Gastroesophageal sphincter (tissue), 4 donors: ENCODE results near the gene DNAJC11. TPM values are rescaled to one million over a fixed set of nuclear protein-coding genes. Genes with fewer than 3 reads are reported as not detected.

Experiments used
- ATAC-seq: fragments of 150-250 bp; one replicate; pipeline ENCODE4 v1.9.1; 2016; ENCODE audit warnings: mild to moderate bottlenecking, moderate library complexity
- H3K27ac ChIP-seq, 4 donors: fragments of 200-600 bp; sonication (generic) in 3 of 4; 1 replicate in 3 of 4; 2 replicates in 1 of 4; pipeline ENCODE4 v1.5.1; 2016 to 2019
- H3K27me3 ChIP-seq: fragments of 200-600 bp; sonication (generic); one replicate; pipeline ENCODE4 v1.5.1; 2019
- H3K36me3 ChIP-seq, 2 donors: fragments of 200-600 bp; sonication (generic); one replicate each; pipeline ENCODE4 v1.5.1; 2019; ENCODE audit warnings: control low read depth in 1 of 2
- H3K4me1 ChIP-seq, 3 donors: fragments of 200-600 bp; sonication (generic); 1 replicate in 2 of 3; 2 replicates in 1 of 3; pipeline ENCODE4 v1.5.1; 2016 to 2019; ENCODE audit warnings: control low read depth in 2 of 3
- H3K4me3 ChIP-seq, 2 donors: fragments of 200-600 bp; sonication (generic); one replicate each; pipeline ENCODE4 v1.5.1; 2019; ENCODE audit warnings: mild to moderate bottlenecking in 1 of 2, moderate library complexity in 1 of 2
- H3K9me3 ChIP-seq, 3 donors: fragments of 200-600 bp; sonication (generic); one replicate each; pipeline ENCODE4 v1.5.1; 2017 to 2019; ENCODE audit warnings: control low read depth in 2 of 3
- CTCF ChIP-seq, 4 experiments: fragments of 200-600 bp in 2 of 4; fragments of 450-650 bp in 2 of 4; sonication (generic) in 1 of 4; IDR thresholded peaks; one replicate each; pipeline ENCODE4 v1.5.1; 2017 to 2019; ENCODE audit warnings: antibody characterized with exemption in 4 of 4, mild to moderate bottlenecking in 2 of 4, moderate library complexity in 2 of 4
- EP300 ChIP-seq: sonication (generic); formaldehyde crosslinking; IDR thresholded peaks from one replicate; pipeline ENCODE4 v1.6.1; 2017; ENCODE audit warnings: antibody characterized with exemption, mild to moderate bottlenecking
- POLR2A ChIP-seq, 2 donors: fragments of 450-650 bp; IDR thresholded peaks; one replicate each; pipeline ENCODE4 v1.6.1; 2017; ENCODE audit warnings: antibody characterized with exemption in 2 of 2, mild to moderate bottlenecking in 2 of 2, moderate library complexity in 1 of 2
- POLR2AphosphoS5 ChIP-seq: sonication (generic); formaldehyde crosslinking; IDR thresholded peaks from one replicate; pipeline ENCODE4 v1.6.1; 2017; ENCODE audit warnings: antibody characterized with exemption
- WGBS, 2 donors: methylation state at CpG; one replicate each; pipeline ENCODE4 v1.1.5; 2018; ENCODE audit warnings: low coverage in 1 of 2; 5-methylcytosine and 5-hydroxymethylcytosine counted together
- total RNA-seq, 4 donors: library from RNA; depleted of rRNA; stranded (reverse); fragments of >200 nt; gene quantifications; one replicate each; pipeline ENCODE4 v1.1.0, GENCODE V29; 2016

Gene DNAJC11
- total RNA-seq, 4 donors from 2014 or later = 20.9 to 51.7 (median 30.8) TPM

- Histone ChIP-seq H3K36me3 (peaks cover 0 to 100% of the 10 kb centered on the region in 2 donors), H3K4me1 (peaks cover 0 to 98% (median 23%) of the 10 kb centered on the region in 3 donors), H3K27ac (peak overlapping the region in 2 of 4 donors; percentile 31 to 55), H3K4me3 (no peak overlapping the region), H3K9me3 (no peaks in the 10 kb centered on the region), H3K27me3 (no peaks in the 10 kb centered on the region)
- whole genome bisulfite sequencing, 2 donors = 60% methylated on average over 3 of the region's 5 CpGs; no CpG with 5 or more reads in 1 of the 2 donors
- TF ChIP-seq EP300 = no peak
- TF ChIP-seq POLR2A (IDR thresholded peaks at IDR 0.05) = no peak
- TF ChIP-seq POLR2AphosphoS5 = no peak
- TF ChIP-seq CTCF (IDR thresholded peaks at IDR 0.05) = no peak
- no peak for ATAC-seq
These were observed 109.2 kb downstream of the DNAJC11 start for GRCh38 chr1:6592441-6592840.

- TF ChIP-seq POLR2AphosphoS5 (no peak), CTCF (IDR thresholded peaks at IDR 0.05) (no peak)
- Histone ChIP-seq H3K9me3 (no peaks in the 10 kb centered on the region), H3K4me1 (peaks cover 0 to 98% (median 22%) of the 10 kb centered on the region in 3 donors), H3K36me3 (peaks cover 0 to 99% of the 10 kb centered on the region in 2 donors), H3K27ac (peak overlapping the region in 3 of 4 donors; percentile 6 to 55 (median 15)), H3K4me3 (no peak overlapping the region), H3K27me3 (no peaks in the 10 kb centered on the region)
- no peak for ATAC-seq
- WGBS, 2 donors = no CpG with 5 or more reads among the region's 6 CpGs
These were observed 110.0 kb downstream of the DNAJC11 start for GRCh38 chr1:6591644-6592043.

- Histone ChIP-seq H3K9me3 (no peaks in the 10 kb centered on the region), H3K27ac (peak overlapping the region in 2 of 4 donors; percentile 6 to 55), H3K27me3 (no peaks in the 10 kb centered on the region), H3K4me3 (no peak overlapping the region), H3K36me3 (peaks cover 0 to 95% of the 10 kb centered on the region in 2 donors), H3K4me1 (peaks cover 0 to 98% (median 21%) of the 10 kb centered on the region in 3 donors)
- no peak for ATAC-seq
- TF ChIP-seq POLR2AphosphoS5 (no peak), CTCF (IDR thresholded peaks at IDR 0.05) (no peak)
- no CpG with 5 or more reads among the region's 13 CpGs for WGBS, 2 donors
These were observed 110.4 kb downstream of the DNAJC11 start for GRCh38 chr1:6591222-6591621.

GRCh38 chr1:6590046-6590445 lies 111.6 kb downstream of the DNAJC11 start:
- peaks cover 0 to 90% (median 14%) of the 10 kb centered on the region in 3 donors for H3K4me1 ChIP-seq
- no peaks in the 10 kb centered on the region for H3K9me3 ChIP-seq
- no peak overlapping the region for H3K4me3 ChIP-seq
- H3K27ac ChIP-seq = peak overlapping the region in 1 of 4 donors; percentile 59
- no peak for ATAC-seq
- no peak for TF ChIP-seq EP300
- TF ChIP-seq CTCF (IDR thresholded peaks at IDR 0.05) = no peak
- H3K36me3 ChIP-seq = peaks cover 0 to 83% of the 10 kb centered on the region in 2 donors
- no peaks in the 10 kb centered on the region for H3K27me3 ChIP-seq
- 50 to 73% methylated on average over 1 to 4 of the region's 7 CpGs for WGBS, 2 donors

- no peaks in the 10 kb centered on the region for H3K27me3 ChIP-seq
- no peaks in the 10 kb centered on the region for H3K9me3 ChIP-seq
- peaks cover 0 to 80% (median 14%) of the 10 kb centered on the region in 3 donors for H3K4me1 ChIP-seq
- peak overlapping the region in 2 of 4 donors; percentile 5 to 59 for H3K27ac ChIP-seq
- TF ChIP-seq EP300 (no peak), CTCF (IDR thresholded peaks at IDR 0.05) (no peak), POLR2A (IDR thresholded peaks at IDR 0.05) (no peak), POLR2AphosphoS5 (no peak)
- peaks cover 0 to 73% of the 10 kb centered on the region in 2 donors for H3K36me3 ChIP-seq
- no peak for ATAC-seq
- WGBS, 2 donors = 60 to 75% methylated on average over 1 to 4 of the region's 24 CpGs
- no peak overlapping the region for H3K4me3 ChIP-seq
These were observed 112.6 kb downstream of the DNAJC11 start for GRCh38 chr1:6588893-6589520.
